KMS-11 (cell line): Measurements from ENCODE around the gene DRC1.

Source experiments
- H2AFZ ChIP-seq: fragments of 200-600 bp; sonication (generic); 2 replicates; pipeline ENCODE4 v1.6.1; 2016; ENCODE audit warnings: antibody characterized with exemption, mixed run types, low read depth
- H3K27ac ChIP-seq: fragments of 200-600 bp; sonication (generic); 2 replicates; pipeline ENCODE4 v1.6.1; 2016; ENCODE audit warnings: mild to moderate bottlenecking, mixed run types
- H3K27me3 ChIP-seq: fragments of 200-600 bp; sonication (generic); 2 replicates; pipeline ENCODE4 v1.6.1; 2017; ENCODE audit warnings: mild to moderate bottlenecking, low read depth, mixed run types, moderate library complexity; ENCODE audit not compliant: insufficient read depth
- H3K36me3 ChIP-seq: fragments of 200-600 bp; sonication (generic); 2 replicates; pipeline ENCODE4 v1.6.1; 2017; ENCODE audit warnings: mild to moderate bottlenecking, mixed run types; ENCODE audit not compliant: insufficient read depth
- H3K4me1 ChIP-seq: fragments of 200-600 bp; sonication (generic); 2 replicates; pipeline ENCODE4 v1.6.1; 2016; ENCODE audit warnings: mild to moderate bottlenecking, low read depth, mixed run types; ENCODE audit not compliant: poor library complexity, severe bottlenecking
- H3K4me2 ChIP-seq: fragments of 200-600 bp; sonication (generic); 2 replicates; pipeline ENCODE4 v1.7.0; 2016; ENCODE audit warnings: mild to moderate bottlenecking, mixed run types
- H3K4me3 ChIP-seq: fragments of 200-600 bp; sonication (generic); IDR thresholded peaks from 2 replicates; pipeline ENCODE4 v1.6.1; 2017; ENCODE audit warnings: low read depth, low read length, mixed read lengths; ENCODE audit not compliant: insufficient read depth
- H3K79me2 ChIP-seq: fragments of 200-600 bp; sonication (generic); 2 replicates; pipeline ENCODE4 v1.6.1; 2016; ENCODE audit warnings: low read depth, mixed run types; ENCODE audit not compliant: insufficient read depth
- H3K9ac ChIP-seq: fragments of 200-600 bp; sonication (generic); 2 replicates; pipeline ENCODE4 v1.6.1; 2016; ENCODE audit warnings: mild to moderate bottlenecking, mixed run types
- H4K20me1 ChIP-seq: fragments of 200-600 bp; sonication (generic); 2 replicates; pipeline ENCODE4 v1.6.1; 2016; ENCODE audit warnings: mild to moderate bottlenecking, mixed run types; ENCODE audit not compliant: insufficient read depth
- TF ChIP-seq, protein P1 (sequence below): fragments of 200-600 bp; sonication (generic); conservative IDR thresholded peaks from 2 replicates; pipeline ENCODE4 v1.6.1; 2017; ENCODE audit warnings: low read depth, mild to moderate bottlenecking, antibody characterized with exemption, low read length, moderate library complexity, mixed read lengths

The DRC1 gene

DNA sequence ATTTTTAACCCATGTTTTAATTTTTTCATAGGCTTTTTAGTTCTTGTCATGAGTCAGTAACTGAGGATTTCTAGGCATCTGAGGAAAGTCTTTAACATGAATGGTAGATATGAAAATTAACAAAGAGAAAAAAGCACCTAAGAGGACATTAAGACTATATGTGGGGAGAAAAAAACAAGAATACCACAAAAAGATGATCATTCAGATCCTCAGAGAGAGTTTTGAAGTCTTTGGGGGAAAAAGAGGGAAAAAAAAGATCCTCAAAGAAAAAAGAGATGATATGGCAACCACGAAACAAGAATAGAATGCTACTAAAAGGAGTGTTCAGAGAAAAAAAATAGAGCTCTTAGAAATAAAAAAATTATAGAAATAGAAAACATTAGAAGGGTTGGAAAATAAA lies 8.1 kb downstream of the DRC1 start:
- H4K20me1 ChIP-seq = no peaks in the 10 kb centered on the region
- H3K27me3 ChIP-seq = no peaks in the 10 kb centered on the region
- no peak overlapping the region for H3K27ac ChIP-seq
- no peak overlapping the region for H3K9ac ChIP-seq
- H3K4me3 ChIP-seq = no peak overlapping the region
- no peaks in the 10 kb centered on the region for H3K36me3 ChIP-seq
- H3K4me2 ChIP-seq = no peak overlapping the region
- TF ChIP-seq, protein P1, sequence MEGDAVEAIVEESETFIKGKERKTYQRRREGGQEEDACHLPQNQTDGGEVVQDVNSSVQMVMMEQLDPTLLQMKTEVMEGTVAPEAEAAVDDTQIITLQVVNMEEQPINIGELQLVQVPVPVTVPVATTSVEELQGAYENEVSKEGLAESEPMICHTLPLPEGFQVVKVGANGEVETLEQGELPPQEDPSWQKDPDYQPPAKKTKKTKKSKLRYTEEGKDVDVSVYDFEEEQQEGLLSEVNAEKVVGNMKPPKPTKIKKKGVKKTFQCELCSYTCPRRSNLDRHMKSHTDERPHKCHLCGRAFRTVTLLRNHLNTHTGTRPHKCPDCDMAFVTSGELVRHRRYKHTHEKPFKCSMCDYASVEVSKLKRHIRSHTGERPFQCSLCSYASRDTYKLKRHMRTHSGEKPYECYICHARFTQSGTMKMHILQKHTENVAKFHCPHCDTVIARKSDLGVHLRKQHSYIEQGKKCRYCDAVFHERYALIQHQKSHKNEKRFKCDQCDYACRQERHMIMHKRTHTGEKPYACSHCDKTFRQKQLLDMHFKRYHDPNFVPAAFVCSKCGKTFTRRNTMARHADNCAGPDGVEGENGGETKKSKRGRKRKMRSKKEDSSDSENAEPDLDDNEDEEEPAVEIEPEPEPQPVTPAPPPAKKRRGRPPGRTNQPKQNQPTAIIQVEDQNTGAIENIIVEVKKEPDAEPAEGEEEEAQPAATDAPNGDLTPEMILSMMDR = no peak
- H2AFZ ChIP-seq = no peak overlapping the region
- H3K79me2 ChIP-seq = no peaks in the 10 kb centered on the region
- H3K4me1 ChIP-seq = peaks cover 16% of the 10 kb centered on the region

DNA sequence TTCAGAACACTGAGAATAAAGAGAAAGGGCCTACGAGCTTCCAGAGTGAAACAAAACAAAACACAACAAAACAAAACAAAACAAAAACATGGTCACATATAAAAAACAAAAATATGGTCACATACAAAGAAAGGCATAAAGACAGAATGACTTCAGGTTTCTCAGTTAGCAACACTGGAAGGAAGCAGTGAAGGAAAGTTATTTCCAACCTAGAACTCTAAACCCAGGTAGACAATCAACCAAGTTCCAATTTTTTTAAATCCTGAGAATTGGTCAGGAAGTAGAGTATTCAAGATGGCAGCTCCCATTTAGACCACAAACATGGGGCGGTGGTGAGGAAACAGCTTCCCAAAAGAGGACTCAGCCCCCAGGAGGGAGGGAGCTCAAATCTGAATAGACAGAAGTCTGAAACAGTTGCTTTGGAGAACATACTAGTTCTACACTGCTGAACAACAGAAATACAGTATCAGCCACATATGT lies 9.1 kb downstream of the DRC1 start:
- Histone ChIP-seq H2AFZ (peak overlapping the region; percentile 42; the same call in 1 of the 2 replicates), H3K4me2 (peak overlapping the region; percentile 92; the same call in 1 of the 2 replicates), H3K36me3 (no peaks in the 10 kb centered on the region), H3K27me3 (no peaks in the 10 kb centered on the region), H3K9ac (no peak overlapping the region), H3K79me2 (no peaks in the 10 kb centered on the region), H4K20me1 (no peaks in the 10 kb centered on the region), H3K4me3 (no peak overlapping the region), H3K4me1 (peaks cover 16% of the 10 kb centered on the region), H3K27ac (no peak overlapping the region; the same call in 1 of the 2 replicates)
- TF ChIP-seq, protein P1 = no peak

DNA sequence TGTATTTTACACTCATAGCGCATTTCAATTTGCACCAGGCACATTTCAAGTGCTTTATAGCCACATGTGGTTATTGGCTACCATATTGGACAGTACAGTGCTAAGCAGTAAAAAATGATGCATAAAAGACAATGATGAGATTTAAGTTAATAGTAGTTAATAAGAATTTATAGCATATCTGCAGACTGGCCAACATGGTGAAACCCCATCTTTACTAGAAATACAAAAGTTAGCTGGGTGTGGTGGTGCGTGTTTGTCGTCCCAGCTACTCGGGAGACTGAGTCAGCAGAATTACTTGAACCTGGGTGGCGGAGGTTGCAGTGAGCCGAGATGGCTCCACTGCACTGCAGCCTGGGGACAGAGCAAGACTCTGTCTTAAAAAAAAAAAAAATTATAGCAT lies 9.7 kb downstream of the DRC1 start:
- peak overlapping the region; percentile 92 for H3K4me2 ChIP-seq
- H2AFZ ChIP-seq = peak overlapping the region; percentile 83
- no peaks in the 10 kb centered on the region for H3K36me3 ChIP-seq
- no peak overlapping the region for H3K4me3 ChIP-seq
- no peaks in the 10 kb centered on the region for H3K27me3 ChIP-seq
- no peaks in the 10 kb centered on the region for H4K20me1 ChIP-seq
- peak overlapping the region; percentile 75; the same call in 1 of the 2 replicates for H3K9ac ChIP-seq
- H3K27ac ChIP-seq = peak overlapping the region; percentile 78
- no peaks in the 10 kb centered on the region for H3K79me2 ChIP-seq
- TF ChIP-seq, protein P1 = no peak
- peaks cover 16% of the 10 kb centered on the region for H3K4me1 ChIP-seq

DNA sequence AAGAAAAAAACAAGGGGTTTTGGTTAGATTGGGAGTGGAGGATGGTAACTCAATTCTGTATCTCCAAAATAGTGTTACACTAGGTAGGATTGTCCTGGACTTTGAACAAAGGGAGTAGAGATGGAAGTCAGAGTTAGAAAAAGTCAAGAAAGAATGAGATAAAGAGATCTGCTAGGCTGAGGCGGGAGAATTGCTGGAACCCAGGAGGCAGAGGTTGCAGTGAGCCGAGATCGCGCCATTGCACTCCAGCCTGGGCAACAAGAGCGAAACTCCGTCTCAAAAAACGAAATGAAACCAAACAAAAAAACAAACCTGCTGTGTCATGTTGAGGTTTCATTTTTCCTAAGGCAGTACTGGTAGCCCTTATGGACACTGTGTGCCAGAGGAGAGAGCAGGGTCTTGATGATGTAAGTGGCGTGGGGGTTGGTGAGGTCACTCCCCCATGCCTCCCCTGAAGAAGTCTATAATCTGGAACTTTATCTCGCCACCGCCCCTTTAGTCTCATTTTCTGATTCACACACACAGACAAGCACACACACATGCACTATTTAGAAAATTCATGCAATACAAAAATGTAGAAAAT lies 10.5 kb downstream of the DRC1 start:
- H3K36me3 ChIP-seq = no peaks in the 10 kb centered on the region

More for the DNA sequence above, 10.5 kb downstream of the DRC1 start:
- Histone ChIP-seq H3K27ac (peak overlapping the region; percentile 78), H3K27me3 (no peaks in the 10 kb centered on the region), H3K4me2 (peak overlapping the region; percentile 92), H3K4me1 (peaks cover 16% of the 10 kb centered on the region), H2AFZ (peak overlapping the region; percentile 83), H3K9ac (peak overlapping the region; percentile 75), H3K4me3 (peak overlapping the region; percentile 76), H4K20me1 (no peaks in the 10 kb centered on the region), H3K79me2 (no peaks in the 10 kb centered on the region)
- TF ChIP-seq, protein P1 = no peak
